ENCODE results near the gene RNASE11.
"Not testable (repeated sequence)": the region's sequence is repeated elsewhere in the genome, so short reads cannot be mapped to it uniquely, and the experiment has no call there.

The RNASE11 gene

DNA sequence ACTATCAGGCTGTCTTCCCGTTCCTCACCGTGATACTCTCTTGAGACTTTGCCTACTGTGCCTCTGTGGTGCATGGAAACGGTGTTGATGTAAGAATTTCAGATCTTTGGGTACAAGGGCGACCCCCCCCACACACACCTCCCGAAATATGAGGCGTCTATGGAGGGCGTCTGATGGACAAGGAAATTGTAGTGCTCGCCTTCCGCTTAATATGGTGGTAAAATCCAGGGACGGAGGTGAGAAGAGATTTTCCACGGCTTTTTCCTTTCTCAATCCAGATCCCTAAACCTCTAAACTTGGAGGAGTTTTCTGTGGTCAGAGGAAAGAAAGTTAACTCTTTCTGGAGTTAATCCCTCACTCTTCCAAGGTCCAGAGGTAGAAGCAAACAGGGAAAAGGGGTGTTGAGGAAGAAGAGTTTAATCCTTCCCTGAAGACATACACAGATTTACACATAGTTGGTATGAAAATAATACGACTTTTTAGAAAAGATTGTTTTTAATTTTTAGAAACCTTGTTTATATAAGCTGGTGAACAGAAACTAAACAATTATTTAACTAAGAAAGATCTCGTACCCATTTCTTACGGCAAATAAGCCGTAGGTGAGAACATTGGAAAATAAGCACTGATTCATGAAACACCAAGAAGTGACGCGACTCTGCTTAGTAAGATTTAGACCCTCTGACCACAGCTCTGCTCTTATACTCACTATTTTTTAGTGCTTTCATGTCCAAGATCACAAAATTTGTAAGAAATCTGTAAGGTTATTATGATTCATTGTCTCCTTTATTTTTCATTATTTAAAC lies 26.4 kb upstream of the RNASE11 start:
- no peak for DNase-seq (ENCODE audit: low read depth in 1 of 2, low spot score in 1 of 2)

DNA sequence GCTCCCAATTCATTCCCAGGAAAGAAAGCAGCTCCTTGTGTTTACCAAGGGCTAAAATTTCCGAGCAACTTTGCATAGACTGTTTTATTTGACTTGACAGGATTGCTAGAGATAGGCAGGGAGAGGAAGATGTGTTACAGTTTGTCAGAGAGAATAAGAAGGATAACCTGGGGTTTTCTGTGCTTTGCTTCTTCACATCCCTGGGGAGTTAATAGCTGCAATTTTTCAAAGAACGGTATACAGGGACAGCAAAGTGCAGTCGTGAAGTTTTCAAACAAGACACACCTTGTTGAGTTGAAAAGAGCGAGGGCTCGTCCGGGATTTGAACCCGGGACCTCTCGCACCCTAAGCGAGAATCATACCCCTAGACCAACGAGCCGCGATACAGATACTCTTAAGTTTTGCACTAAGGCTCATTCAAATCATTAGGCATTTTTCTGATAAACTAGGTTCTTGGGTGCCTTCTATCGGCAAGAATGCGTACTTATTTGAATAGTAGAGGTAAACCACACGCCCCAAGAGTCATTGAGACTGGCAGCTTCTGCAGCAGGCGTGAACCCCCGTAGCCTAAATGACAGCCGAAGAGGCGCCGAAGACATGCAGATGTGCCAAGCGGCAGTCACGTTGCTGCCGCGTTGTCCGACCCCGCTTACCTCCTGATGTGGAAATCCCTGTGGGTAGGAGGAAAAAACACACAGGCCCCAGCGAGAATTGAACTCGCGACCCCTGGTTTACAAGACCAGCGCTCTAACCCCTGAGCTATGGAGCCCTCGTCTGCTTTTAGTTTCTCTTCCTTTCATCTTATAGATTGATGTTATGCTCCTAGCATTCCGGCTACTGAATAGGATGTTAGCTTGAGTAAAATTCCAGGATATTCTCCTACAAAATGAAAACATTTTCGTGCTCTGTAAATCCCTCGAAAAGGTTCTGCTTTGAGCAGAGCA lies 25.6 kb upstream of the RNASE11 start:
- DNase-seq (ENCODE audit: low read depth in 1 of 2, low spot score in 1 of 2): peak; percentile 54 to 69

DNA sequence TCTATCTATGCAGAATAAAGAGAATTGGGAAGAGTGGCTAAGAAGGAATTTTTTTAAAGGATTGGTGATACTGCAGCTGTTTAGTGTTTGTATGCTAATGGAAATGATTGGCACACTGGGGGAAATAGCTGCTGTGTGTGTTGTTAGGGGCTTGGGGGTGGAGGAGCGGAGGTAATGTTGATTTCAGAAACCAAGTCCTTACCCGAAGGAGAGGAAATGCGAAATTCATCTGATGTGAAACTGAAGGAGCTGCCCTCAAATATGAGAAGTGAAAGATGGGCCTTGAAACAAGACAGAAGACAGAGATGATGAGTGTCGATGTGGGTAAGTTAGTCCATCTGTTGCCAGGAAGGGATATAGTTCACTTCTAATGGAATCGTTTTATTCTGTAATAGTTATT lies 24.6 kb upstream of the RNASE11 start:
- no peak for DNase-seq (ENCODE audit: low read depth in 1 of 2, low spot score in 1 of 2)

DNA sequence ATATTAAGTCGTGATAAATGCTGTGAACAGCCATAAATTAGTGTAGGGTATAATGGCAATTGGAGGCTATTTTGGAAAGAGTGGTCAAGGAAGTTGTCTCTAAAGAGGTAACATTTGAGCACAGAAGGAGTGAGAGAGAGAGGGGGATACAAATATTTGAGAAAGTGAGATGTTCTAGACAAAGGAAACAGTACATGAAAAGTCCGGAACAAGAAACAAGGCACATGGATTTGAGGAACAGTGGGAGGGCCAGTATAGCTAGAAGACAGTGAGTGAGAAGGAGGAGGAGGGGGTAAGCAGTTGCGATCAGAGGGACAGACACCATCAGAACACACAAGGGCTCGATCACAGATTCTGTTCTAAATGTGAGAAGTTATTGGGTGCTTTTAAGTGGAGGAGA lies 23.5 kb upstream of the RNASE11 start:
- DNase-seq (ENCODE audit: low read depth in 1 of 2, low spot score in 1 of 2): no peak

DNA sequence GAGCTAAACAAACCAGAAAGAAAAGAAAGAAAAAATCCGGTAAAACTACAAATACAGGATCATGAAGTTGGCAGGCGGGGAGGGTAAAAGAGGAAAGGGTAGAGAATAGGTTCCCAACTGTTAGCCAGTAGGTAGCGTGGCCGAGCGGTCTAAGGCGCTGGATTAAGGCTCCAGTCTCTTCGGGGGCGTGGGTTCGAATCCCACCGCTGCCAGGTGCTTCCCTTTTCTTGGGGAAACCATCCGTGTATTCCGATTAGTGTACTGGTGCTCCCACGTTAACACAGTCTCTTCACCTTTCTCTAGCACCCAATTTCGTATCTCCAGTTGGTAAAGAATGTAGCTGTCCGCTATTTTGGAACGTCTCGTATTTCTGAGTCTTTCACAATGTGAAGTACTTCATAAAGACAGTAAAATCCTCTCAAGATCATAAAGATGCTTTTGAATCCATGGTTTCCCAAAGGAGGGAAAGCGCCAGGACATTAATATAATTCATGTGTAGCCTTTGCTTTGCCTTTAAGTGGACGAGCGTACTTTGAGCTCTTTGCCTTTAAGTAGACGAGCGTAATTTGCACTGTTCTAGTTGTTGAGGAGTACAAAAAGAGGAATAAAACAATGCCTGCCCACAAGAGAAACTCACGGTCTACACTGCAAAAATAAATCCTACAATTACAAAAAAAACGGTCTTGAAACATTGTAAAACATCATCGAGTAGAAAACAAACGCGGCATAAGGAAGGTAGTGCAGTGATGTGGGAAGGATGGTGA lies 22.4 kb upstream of the RNASE11 start:
- peak; percentile 33 to 53 for DNase-seq (ENCODE audit: low read depth in 1 of 2, low spot score in 1 of 2)

DNA sequence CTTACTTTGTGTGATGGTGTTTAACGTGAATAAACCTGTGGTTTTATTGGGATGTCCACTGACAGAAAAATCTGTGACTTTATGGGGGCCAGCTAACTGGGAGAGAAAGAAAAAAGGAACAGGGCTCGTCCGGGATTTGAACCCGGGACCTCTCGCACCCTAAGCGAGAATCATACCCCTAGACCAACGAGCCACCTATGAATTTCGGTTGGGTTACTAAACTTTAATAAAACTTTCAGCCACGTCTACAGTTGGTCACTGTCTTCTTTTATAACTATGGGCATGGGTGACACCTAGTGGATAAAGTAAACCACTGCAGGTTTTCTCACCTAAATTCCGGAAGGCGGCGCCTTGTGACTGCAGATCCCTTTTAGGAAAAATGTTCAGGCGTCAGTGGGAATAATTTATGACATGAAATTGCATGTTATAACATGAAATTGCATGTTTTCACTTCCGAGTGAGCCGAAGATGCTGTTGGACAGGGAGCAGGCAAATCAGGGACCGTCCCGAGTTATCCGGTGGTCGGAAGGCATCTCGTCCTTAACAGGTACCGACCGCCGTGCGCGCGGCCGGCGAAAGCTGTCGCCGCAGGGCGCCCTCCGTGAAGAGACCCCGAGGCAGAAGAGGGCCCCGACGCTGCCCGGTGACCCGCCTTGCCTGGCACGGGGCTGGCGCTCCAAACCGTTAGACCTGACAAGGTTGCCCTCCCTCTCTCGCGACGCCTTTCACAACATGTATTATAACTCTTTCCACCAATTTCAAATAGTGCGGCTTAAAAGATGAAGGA lies 21.6 kb upstream of the RNASE11 start:
- peak in 1 of 2 donors; percentile 44 for DNase-seq (ENCODE audit: low read depth in 1 of 2, low spot score in 1 of 2)

DNA sequence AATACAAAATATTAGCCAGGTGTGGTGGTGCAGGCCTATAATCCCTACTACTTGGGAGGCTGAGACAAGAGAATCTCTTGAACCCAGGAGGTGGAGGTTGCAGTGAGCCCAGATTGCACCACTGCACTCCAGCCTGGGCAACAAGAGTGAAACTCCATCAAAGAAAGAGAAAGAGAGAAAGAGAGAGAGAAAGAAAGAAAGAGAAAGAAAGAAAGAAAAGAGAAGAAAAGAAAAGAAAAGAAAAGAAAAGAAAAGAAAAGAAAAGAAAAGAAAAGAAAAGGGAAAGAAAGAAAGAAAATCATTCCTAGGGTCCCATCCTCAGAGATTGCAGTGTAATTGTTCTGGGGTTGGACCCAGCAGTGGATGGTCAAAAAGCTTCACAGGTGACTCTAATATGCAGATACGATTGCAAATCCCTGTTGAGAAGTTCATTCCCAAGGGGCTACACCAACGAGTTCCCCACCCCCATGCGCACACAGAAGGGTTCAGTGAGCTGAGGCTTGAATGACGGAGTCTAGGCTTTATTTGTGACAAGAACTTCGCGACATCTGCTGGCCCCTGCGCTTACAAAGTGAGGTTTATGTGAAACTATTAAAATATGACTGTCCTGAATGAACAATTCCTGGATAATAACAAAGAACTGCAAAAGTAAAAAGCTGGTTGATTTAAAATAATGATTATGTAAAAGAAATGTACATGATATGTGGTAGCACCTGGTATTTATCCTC lies 20.7 kb upstream of the RNASE11 start:
- DNase-seq (ENCODE audit: low read depth in 1 of 2, low spot score in 1 of 2): no peak

DNA sequence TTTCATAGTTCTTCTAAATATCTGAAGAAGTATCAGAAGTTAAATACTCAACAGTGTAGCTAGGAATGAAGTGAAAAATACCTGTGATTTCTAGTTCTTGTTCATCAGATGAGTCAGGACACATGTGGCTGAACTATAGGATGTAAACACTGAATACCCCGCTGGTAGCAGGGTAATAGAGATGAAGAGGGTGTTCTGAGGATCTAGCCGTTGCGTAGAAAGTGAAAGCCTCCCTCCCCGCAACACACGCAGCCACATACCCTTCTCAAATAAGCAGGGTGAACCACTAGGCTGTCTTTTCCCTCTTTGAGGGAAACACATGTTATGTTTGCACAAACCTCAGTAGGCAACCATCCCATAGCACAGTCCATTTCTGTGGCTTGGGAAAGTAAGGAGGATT lies 19.8 kb upstream of the RNASE11 start:
- no peak for DNase-seq (ENCODE audit: low read depth in 1 of 2, low spot score in 1 of 2)

DNA sequence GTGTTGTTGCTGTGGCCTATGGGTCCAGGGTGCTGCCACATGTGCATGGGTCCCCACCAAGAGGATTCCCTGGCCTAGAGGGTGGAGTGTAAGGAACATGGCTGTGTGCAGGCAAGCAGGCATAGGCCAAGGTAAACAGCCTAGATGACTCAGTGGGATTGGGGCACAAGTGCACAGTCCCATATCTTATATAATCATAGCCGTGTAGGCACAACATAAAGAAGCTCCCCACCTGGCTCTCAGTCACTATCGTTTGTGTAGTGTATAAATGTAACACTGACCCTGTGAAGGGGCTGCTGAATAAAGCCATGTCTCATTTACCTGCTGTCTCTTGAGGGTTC lies 19.1 kb upstream of the RNASE11 start:
- DNase-seq (ENCODE audit: low read depth in 1 of 2, low spot score in 1 of 2): no peak

DNA sequence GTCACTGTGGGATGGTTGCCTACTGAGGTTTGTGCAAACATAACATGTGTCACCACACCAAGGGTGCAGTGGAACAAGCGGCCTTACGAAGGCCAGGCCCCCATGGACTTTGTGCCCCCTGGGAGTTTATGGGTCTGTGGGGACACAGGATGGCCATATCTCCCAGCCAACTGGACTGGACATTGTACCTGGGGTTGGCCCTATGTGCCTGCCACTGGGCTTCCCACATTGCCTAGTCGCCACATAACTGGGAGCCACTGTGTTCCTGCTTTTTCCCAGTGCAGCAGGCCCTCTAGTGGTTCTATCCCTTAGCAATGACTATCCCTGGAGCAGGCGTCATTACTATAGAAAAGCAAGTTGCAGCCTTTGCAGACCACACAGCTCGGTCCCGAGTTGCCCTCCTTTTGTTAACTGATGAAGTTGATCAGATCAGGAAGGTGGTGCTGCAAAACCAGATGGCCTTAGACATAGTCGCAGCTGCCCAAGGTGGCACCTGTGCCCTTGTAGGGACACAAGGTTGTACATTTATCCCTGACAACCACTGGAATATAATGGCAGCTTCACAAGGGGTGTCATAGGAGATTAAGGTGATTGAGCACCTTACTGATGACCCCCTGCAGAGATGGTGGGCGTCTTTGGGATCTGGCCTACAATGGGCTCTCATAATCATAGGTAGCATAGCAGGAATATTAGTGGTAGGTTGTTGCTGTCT lies 18.5 kb upstream of the RNASE11 start:
- no peak for DNase-seq (ENCODE audit: low read depth in 1 of 2, low spot score in 1 of 2)

DNA sequence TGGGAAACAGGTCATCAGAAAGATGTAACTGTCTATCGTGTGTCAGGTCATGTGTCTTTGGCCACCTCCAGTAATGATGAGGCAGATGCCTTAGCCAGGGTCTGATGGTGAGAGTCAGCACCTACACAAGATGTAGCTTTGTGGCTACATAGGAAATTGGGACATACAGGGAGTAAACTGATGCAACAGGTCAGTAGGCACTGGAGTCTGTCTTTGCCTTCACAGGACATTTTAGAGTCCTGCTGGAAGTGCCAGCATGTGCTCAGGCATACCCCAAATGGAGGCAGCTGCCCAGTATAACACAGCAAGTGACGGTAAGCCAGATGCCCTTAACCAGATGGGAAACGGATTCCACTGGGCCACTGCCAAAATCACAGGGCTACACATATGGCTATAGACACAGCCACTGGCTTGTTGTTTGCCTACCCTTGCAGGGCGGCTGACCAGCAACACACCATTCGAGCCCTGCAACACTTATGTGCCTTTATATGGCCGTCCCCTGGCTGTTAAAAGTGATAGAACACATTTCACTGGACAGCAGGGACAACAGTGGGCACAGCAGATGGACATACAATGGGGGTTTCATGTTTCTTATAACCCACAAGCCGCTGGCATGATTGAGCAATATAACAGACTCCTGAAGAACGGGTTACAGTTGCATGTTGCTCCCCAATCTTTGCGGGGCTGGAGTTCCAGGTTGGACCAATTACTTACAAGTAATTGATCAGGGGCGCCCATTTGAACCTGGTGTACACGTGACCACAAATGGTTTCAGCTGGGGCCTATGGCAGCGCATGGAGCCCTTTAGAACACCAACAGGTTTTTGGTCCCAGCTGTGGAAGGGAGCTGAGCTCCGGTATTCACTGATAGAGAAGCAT lies 16.3 kb upstream of the RNASE11 start:
- DNase-seq (ENCODE audit: low read depth in 1 of 2, low spot score in 1 of 2): no peak

DNA sequence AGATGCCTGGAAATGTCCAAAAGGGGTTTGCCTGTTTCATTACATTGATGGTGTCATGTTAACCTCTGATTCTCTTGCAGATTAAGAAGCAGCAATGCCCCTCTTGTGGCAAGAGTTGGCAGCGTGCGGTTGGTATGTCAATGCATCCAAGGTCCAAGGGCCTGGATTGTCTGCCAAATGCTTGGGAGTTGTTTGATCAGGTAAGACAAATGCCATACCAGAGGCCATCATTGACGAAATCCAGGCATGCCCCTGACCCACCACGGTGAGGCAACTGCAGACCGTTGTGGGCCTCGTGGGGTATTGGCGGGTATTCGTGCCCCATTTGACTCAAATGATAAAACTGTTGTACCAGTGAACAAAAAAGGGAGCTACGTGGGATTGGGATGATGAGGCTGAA lies 14.8 kb upstream of the RNASE11 start:
- no peak for DNase-seq (ENCODE audit: low read depth in 1 of 2, low spot score in 1 of 2)

DNA sequence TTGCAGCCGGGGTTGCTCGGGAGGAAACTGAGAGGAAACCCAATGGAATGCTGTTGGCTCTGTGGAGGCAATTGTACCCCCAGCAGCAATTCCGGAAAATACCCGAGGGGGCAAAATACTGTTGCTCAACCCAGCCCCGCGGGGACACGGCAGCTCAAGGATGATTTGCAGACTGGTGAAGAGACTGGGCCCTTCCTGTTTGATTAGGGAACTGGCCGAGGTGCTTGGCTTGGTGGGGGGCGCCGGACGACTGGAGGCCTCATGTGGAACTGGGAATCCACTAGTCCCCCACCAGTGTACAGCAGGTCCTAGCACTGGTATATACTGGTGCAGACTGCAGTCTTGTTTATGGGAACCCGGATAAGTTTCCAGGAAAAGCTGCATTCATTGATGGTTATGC lies 13.7 kb upstream of the RNASE11 start:
- no peak for DNase-seq (ENCODE audit: low read depth in 1 of 2, low spot score in 1 of 2)

DNA sequence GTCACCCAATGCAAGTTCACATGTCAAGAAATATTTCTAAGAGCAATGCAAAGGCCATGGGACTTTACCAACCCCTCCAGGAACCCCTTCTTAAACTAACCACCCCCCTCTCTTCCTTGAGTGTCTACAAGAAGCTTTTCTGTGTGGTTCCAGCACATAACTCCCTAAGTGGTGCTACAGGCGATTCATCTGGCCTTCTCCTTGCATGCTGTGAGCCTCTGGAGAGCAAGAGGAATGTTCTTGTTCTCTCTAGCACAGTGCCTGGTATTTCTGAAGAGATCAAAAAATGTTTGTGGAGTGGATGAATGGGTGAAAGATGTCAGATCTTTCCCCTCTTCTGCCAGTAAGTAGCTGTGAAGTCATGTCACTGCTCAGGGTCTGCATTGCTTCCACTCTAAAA lies 9.3 kb upstream of the RNASE11 start:
- no peak for DNase-seq (ENCODE audit: low read depth in 1 of 2, low spot score in 1 of 2)

DNA sequence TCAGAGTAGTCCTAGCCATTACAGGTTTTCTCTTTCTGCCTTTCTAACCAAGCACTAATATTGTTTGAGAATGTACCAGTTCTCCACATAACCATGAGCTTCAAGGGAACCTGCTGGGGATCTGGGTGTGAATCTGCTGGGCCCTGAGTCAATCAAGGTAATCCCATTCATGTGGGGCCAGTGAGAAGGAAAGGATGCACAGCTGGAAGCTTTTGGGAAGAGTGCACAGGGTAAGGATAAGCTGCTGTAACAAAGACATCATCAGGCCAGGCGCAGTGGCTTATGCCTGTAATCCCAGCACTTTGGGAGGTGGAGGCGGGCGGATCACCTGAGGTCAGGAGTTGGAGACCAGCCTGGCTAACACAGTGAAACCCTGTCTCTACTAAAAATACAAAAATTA lies 7.9 kb upstream of the RNASE11 start:
- DNase-seq (ENCODE audit: low read depth in 1 of 2, low spot score in 1 of 2): not testable (repeated sequence)

DNA sequence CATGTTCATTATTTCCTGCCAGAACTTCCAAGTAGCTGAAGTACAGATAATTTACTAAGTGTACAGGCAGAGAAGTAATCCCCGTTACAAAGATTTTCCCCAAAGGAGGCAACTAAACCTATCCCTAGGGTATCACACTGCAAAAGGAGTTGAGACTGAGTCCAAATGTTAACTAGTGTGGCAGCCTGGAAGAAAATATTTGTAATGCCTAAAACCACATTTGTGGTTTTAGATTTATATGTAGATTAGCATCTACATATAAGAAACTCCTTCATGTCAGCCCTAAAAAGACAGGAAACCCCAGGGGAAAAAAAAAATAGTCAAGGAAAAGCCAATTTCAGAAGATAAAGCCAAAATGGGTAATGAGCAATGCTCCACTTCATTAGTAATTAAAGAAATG lies 4.8 kb upstream of the RNASE11 start:
- no peak for DNase-seq (ENCODE audit: low read depth in 1 of 2, low spot score in 1 of 2)

DNA sequence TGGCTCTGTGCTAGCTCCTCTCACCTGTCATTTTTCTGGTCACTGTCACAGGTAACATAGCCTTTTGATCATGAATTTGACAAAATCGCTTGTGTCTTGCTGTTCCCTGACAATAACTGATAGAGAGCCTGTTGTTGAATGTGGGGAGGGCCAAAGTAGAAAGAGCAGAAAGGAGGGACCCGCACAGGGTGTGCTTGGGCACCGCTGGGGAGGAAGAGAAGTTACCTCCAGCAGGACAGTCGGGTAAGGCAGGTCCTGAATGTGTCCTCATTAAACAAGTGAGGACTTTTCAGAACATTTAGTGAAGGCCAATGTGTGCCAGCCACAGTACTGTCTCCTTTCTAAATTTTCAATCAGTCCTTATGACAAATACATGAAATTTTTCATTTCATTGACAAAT lies 3.4 kb upstream of the RNASE11 start, which contains the start of gene RNASE12:
TSS of gene RNASE12 (minus strand) at position 142 of the 400 bp plus-strand sequence. CDS start 653 bp downstream, outside the sequence.
- DNase-seq (ENCODE audit: low read depth in 1 of 2, low spot score in 1 of 2): no peak

DNA sequence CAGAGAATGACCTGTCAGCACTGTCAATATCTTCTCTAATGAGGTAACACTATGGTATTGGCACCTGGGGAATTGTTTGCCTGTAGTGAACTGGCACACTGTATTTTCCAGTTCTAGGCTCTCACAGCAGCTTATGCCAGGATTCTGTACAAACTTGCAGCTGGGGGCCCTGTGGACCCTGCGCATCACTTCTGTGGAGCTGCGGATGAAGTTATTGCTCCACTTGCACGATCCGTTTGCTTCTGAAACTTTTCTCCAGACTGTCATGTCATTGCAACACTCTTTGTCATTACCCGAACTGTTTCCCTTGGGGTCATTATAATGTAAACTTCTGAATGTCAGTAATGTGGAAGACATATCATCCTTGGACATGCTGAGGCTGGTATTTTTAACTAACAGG lies 3.9 kb downstream of the RNASE11 start:
- no peak for DNase-seq (ENCODE audit: low read depth in 1 of 2, low spot score in 1 of 2)

All from activated T-helper 1 cell treated with anti-CD3 and anti-CD28 coated beads, Interleukin-2, amount 50 U/mL, for 16 hours (primary cell).